HG03432 (cell line): ENCODE measurements around the gene OGFR.

Experiments used
- ATAC-seq: cut with Tn5 transposase; IDR thresholded peaks from one replicate; pipeline ENCODE4 v1.9.1; 2021; ENCODE audit warnings: mild to moderate bottlenecking, moderate library complexity; ENCODE audit not compliant: unreplicated experiment

The OGFR gene

GRCh38 chr20:62799459-62799858, 5.2 kb upstream of the OGFR start:
- ATAC-seq, result no peak

DNA sequence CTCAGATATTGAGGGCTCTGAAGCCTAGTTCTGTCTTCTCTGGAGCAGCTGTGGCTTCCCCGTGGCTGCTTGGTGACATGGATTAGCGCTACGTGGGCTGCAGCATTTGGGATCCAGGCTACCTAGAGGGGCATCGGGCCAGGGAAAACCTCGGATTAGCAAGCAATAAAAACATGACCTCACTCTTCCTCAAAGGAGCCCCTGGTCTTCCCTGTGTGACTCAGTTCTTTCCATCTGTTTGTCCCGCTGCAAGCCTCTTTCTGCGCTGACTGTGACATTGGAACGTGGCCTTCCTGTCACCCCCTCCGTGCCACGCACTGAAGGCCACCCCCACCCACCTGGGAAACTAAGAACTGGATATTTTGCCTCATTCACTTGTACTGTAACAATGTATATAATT, 4.8 kb upstream of the OGFR start:
- no peak for ATAC-seq

DNA sequence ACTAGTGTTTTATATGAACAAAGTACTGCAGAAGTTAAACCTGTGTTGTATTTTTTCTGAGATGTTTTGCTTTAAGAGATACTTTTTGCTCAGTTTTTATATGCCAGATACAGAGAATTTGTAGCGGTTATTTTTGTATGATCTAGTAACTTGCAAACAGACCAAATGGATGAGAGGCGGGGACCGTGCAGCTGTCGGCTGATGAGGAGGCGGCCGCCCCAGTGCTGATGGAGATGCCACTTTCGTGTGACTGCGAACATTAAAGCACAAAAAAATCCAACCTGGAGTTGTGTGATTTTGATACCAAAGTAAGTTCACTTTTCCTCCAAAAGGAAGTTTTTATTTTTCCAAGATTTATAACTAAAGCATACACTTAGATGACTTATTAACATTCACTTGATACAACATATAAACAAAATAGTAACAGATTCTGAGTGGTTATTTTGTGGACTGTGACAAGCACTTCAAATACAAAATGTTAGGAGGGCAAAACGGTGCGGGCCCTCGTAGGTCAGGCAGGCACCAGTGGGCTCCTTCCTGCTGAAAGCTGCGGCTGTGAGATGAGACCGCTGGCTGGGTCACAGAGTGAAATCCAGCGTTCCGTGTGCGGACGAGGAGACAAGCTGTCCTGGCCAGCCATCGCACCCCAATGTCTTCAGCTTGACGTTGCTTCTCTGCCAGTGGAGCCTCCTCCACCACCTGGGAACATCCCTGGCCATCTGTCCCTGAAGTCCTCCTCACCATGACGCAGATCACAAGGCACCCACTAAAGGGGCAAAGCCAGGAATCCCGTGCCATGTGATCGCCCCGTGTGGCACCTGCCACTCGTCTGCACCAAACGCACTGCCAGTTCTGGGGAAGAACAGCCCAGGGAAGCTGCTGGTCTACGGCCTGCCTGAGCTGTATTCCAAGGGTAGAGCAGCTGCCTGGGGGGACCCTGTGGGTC, 4.0 kb upstream of the OGFR start:
- no peak for ATAC-seq

GRCh38 chr20:62801284-62802010, 3.2 kb upstream of the OGFR start:
- no peak for ATAC-seq

DNA sequence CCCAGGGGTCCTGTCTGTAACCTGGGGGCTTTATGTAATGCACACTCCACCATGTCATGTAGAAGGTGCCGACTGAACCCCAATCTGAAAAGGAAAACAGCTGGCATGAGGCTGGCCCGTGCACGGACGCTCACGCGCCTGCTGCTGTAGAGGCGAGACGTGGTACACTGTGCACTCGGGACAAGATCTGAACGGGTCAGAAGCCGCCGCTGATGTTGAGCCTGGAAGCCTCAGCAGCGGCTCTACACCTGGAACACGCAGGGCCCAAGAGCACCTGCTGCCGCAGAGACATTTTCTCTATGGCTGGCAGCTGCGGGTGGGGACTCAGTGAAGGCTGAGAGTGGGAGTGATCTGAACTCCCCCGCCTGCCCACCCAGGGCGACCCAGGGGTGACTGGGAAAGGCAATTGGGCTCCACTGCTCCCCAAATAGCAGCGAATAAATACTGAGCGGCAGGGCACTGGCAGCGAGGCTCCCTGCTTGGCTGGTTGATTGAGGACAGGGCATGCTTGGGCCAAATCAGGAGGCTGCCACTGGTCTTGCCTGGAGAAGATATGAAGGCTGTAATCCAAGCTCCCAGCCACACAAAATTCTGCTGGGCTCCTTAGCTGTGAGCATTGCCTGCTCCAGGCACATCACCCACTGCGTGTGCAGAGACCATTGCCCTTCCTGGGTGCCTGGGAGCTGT, 2.5 kb upstream of the OGFR start:
- ATAC-seq, result no peak

GRCh38 chr20:62804021-62804626, 511 bp upstream of the OGFR start:
- ATAC-seq, result peak; percentile 20

DNA sequence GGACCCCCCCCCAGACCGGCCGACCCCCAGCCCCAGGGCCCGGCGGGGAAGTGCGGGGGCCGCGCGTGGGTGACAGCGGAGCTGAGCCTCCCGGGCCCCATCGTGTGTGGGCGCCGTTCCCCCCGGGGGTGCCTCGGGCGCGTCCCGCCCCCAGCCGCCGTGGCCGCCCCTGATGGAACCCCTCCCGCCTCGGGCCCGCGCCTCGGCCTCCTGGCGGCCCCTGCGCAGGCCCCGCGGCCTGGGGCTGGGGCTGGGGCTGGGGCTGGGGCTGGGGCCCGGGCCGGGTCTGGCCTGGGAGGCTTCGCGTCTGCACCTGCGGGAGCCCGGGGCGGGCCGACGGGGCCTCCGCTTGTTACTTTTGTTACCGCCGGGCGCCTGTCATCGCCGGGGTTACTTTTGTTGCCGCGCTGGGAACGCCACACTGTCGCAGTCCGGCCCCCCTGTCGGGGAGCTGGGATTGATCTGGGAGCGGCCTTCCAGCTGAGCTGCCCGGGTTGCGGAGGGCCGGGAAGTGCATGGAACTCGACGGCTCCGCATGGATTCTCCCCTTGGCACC, 598 bp downstream of the OGFR start:
- ATAC-seq, result peak; percentile 34

DNA sequence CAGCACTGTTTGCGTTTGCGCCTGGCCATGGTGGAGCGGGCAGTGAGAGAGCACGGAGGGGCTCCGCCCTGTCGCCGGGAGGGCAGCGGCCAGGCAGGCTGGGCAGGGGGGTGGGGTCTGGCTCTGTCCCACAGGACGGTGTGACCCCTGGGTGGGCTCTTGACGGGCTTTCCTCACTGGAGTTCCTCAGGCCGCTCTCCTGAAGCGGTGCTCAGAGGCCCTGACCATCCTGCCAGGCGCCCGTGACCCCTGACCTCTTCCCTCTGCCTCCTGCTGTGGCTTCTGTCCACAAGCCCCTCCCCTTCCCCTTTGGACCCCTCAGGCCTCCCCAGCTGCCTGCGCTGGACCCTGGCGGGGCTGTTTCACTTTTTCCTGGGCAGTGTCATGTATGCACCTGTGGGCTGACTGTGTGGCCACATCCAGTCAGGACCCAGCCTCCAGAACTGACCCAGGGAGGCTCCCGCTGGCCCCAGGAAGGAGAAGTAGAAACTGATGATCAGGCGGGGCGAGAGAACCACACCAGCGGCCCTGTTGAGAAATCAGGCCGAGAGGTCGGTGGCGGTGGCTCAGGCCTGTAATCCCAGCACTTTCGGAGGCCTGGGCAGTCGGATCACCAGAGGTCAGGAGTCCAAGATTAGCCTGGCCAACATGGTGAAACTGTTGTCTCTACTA, 1.2 kb downstream of the OGFR start:
- ATAC-seq, result peak; percentile 4

DNA sequence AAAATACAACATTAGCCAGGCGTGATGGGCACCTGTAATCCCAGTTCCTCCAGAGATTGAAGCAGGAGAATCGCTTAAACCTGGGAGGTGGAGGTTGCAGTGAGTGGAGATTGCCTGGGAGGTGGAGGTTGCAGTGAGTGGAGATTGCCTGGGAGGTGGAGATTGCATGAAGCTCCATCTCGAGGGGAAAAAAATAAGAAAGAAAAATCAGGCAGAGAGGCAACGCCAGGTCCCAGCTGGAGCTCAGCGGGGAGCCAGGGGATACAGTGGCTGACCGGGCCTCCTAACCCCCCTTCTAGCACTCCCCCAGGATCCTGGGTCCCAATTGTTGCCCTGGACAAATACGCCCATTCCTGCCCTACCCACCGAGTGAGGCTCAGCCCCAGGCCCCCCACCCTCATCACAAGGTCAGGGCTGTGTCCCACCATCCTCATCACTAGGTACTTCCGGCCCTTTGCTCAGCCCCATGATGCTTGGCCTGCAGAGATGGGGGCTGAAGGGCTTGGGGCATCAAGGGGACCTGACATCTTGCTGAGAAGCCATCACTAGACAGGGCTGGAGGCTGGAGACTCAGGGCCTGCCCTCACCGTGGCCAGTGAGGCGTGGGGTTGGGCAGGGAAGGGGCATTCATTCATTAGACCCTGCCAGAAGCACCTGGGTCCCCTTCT, 1.9 kb downstream of the OGFR start:
- no peak for ATAC-seq

DNA sequence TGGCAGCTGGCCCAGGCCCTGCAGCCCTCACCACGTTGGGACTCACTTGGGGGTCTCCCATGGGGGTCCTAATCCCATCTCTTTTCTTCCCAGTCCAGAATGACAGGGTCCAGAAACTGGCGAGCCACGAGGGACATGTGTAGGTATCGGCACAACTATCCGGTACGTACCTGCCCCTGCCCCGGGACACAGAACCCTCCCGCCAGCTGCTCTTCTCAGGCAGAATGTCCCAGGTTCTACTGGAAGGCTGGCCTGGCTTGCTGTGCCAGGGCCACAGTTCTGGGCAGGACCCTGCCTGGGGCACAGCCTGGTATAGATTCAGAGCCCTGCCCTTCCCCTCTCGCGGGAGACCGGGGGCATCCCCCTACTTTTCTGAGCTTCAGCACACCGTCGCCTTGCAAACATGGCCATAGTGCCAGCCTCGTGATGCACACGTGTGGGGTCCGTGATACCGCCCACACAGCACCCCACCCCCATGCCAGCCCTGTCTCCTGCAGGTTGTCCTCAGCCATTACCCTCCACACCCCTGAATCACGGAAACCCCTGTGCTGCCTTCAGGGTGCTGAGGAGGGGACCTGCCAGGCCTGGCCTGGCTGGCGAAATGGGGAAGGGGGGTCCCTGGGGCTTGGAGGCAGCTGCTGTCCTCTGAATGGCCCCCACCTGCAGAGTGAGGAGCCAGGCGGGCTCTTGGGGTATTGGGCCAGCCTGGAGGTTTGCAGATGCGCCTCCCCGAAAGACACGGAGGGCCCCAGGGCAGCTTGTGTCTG, 3.0 kb downstream of the OGFR start:
- no peak for ATAC-seq

- no peak for ATAC-seq
Measured at GRCh38 chr20:62808211-62808865, 3.7 kb downstream of the OGFR start.

DNA sequence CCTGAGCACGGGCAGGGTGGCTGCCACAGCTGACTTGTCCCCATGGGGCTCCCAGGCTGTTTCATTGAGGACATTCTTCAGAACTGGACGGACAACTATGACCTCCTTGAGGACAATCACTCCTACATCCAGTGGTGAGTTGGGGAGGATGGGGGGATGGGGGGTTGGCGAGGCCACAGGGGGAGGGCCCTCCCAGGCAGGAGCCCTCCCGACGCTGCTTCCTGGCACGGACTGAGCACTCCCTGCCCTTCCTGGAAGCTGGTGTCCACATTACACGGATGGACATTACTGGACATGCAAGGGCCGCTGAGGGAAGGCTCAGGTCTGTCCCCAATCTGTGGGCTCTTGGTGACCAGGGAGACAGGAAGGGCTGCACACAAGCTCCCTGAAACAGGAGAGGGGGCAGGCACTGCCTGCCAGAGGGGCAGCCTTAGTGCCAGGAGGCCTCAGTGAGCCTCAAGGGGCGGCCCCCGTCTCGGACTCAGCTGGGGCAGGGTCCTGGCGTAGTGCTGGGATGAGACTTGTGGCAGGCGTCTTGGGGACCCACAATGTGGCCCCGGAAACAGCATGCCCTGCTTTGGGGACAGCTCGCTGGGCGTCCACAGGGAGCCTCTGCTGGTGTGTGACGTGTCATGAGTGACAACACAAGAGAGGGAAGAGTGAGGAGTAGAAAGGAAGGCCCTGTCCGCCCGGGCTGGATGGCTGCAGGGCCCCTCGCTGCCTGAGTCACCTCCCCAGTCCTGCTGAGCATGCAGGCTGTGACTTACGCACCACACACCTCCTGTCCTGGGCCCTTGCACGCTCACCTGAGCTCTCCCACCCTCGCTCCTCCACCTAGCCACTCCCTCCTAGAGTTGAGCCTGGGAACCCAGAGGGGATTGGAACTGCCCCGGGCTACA, 5.1 kb downstream of the OGFR start:
- no peak for ATAC-seq

DNA sequence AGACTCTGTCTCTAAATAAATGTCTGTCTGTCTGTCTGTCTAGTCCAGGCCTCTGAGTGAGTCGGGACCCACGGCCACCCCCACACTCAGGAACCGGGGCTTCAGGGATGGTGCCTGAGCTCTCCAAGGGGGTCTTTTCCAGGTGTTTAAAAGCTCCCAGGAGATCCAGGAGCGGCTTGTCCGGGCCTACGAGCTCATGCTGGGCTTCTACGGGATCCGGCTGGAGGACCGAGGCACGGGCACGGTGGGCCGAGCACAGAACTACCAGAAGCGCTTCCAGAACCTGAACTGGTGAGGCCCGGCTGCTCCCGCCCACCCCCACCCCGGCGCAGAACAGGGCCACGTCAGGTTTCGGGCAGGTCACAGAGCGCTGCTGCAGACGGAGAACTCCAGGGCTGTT, 6.7 kb downstream of the OGFR start:
- no peak for ATAC-seq

GRCh38 chr20:62811720-62812119, 7.1 kb downstream of the OGFR start:
- no peak for ATAC-seq

- no peak for ATAC-seq
Measured at GRCh38 chr20:62812181-62812906, 7.7 kb downstream of the OGFR start.

GRCh38 chr20:62812907-62813200, 8.2 kb downstream of the OGFR start:
- ATAC-seq, result no peak

- ATAC-seq, result no peak
Measured at GRCh38 chr20:62813588-62813987, 9.0 kb downstream of the OGFR start.
